Measurements from ENCODE around the gene FASN.

Gene FASN

GRCh38 chr17:82117139-82118090 is 19.4 kb upstream of the FASN start:
- TF ChIP-seq, protein P1, sequence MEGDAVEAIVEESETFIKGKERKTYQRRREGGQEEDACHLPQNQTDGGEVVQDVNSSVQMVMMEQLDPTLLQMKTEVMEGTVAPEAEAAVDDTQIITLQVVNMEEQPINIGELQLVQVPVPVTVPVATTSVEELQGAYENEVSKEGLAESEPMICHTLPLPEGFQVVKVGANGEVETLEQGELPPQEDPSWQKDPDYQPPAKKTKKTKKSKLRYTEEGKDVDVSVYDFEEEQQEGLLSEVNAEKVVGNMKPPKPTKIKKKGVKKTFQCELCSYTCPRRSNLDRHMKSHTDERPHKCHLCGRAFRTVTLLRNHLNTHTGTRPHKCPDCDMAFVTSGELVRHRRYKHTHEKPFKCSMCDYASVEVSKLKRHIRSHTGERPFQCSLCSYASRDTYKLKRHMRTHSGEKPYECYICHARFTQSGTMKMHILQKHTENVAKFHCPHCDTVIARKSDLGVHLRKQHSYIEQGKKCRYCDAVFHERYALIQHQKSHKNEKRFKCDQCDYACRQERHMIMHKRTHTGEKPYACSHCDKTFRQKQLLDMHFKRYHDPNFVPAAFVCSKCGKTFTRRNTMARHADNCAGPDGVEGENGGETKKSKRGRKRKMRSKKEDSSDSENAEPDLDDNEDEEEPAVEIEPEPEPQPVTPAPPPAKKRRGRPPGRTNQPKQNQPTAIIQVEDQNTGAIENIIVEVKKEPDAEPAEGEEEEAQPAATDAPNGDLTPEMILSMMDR (IDR thresholded peaks at IDR 0.05; ENCODE audit: extremely low read depth, insufficient read depth, missing control alignments): no peak
- in situ Hi-C loops (cut with MboI; ENCODE audit: low pct_unique_long_range_greater_than_20kb, low sequenced_read_pairs, unreplicated experiment): no loop called here
- DNase-seq (ENCODE audit: low spot score): no peak

- no peak for DNase-seq (ENCODE audit: low spot score)
- in situ Hi-C loops (cut with MboI; ENCODE audit: low pct_unique_long_range_greater_than_20kb, low sequenced_read_pairs, unreplicated experiment): no loop called here
Measured at GRCh38 chr17:82116246-82116645, 18.2 kb upstream of the FASN start.

DNA sequence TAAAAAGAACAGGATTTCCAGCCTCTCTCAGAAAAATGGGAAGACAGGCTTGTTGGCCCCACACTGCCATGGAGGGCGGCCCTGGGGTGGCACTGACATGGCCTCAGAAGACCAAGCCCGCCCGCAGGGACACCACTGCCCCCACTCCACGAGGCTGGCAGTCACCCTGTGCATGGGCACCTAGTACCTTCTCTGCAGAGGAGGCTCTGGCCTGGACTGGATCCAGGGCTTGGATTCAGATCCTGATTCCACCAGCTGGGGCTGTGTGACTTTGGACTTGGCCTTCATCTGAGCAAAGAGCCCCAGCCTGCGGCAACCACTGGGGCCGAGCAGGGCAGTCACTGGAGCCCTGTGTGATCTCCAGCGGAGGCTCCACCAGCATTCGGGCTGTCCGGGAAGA is 16.8 kb upstream of the FASN start:
- TF ChIP-seq, protein P1 (IDR thresholded peaks at IDR 0.05; ENCODE audit: extremely low read depth, insufficient read depth, missing control alignments): no peak
- in situ Hi-C loops (cut with MboI; ENCODE audit: low pct_unique_long_range_greater_than_20kb, low sequenced_read_pairs, unreplicated experiment): no loop called here
- DNase-seq (ENCODE audit: low spot score): no peak

More at GRCh38 chr17:82116246-82116645, 18.2 kb upstream of the FASN start:
- TF ChIP-seq, protein P1 (IDR thresholded peaks at IDR 0.05; ENCODE audit: extremely low read depth, insufficient read depth, missing control alignments): no peak

GRCh38 chr17:82114447-82114846 is 16.4 kb upstream of the FASN start:
- in situ Hi-C loops (cut with MboI; ENCODE audit: low pct_unique_long_range_greater_than_20kb, low sequenced_read_pairs, unreplicated experiment): no loop called here

DNA sequence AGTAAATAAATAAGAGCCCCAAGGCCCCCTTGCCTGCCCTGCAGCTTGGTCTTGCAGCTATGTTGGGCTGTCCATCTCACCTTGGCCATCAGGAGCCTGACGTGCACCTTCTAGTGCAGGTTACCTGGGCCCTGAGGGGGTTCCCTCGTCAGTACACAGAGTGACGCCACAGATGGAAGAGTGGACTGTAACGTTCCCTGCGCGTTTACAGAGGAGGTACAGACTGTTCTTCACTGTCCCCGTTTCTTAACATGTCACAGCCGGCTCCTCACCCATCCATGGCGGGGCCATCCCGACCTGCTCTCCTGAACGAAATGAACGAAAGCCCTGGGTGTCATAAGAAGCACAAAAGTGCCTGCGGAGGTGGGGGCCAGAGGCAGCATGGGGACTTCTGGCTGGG is 15.9 kb upstream of the FASN start:
- in situ Hi-C loops (cut with MboI; ENCODE audit: low pct_unique_long_range_greater_than_20kb, low sequenced_read_pairs, unreplicated experiment): no loop called here
- no peak for DNase-seq (ENCODE audit: low spot score)
- TF ChIP-seq, protein P1 (IDR thresholded peaks at IDR 0.05; ENCODE audit: extremely low read depth, insufficient read depth, missing control alignments): no peak

More at GRCh38 chr17:82114447-82114846, 16.4 kb upstream of the FASN start:
- DNase-seq (ENCODE audit: low spot score): no peak
- TF ChIP-seq, protein P1 (IDR thresholded peaks at IDR 0.05; ENCODE audit: extremely low read depth, insufficient read depth, missing control alignments): no peak

DNA sequence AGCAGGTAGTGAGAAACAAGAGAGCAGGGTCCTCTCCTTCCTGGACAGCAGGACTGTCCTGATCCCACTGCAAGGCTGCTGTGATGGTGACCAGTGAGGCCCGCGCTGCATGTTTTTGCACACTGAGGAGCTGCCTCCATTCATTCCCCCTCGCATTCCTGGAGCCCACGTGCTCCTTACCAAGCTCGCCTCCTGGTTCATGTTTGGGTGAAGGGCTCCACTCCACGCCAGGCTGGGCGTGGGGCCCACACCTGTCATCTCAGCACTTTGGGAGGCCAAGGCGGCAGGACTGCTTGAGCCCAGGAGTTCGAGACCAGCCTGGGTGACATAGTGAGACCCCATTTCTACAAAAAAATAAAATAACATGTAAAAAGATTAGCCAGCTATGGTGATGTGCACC is 15.4 kb upstream of the FASN start:
- TF ChIP-seq, protein P1 (IDR thresholded peaks at IDR 0.05; ENCODE audit: extremely low read depth, insufficient read depth, missing control alignments): no peak
- no peak for DNase-seq (ENCODE audit: low spot score)
- in situ Hi-C loops (cut with MboI; ENCODE audit: low pct_unique_long_range_greater_than_20kb, low sequenced_read_pairs, unreplicated experiment): no loop called here

Data from GM13977 (cell line).